ENCODE measurements around the gene FNDC5. TPM values are rescaled to one million over a fixed set of nuclear protein-coding genes. Genes with fewer than 3 reads are reported as not detected.

FNDC5 gene
- total and polyA plus RNA-seq, 2 experiments from 2014 or later = 1.0 to 1.7 TPM

DNA sequence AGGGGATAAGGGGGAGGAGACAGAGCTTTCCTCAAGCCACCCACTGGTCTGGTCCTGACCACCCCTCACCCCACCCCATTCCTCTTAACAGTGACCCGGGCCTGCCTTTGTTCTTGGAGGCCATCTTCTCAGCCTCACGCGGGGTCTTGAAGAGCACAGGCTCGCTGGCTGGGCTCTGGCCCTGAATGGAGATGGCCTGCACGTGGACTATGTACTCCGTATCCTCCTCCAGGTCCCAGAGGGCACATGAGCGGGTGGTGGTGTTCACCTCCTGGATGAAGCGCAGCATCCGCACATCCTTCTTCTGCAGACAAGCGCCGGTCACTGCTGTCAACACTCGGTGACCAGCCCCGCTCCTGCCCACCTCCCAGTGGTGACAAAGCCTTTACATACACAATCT, 2.6 kb downstream of the FNDC5 start:
- Histone ChIP-seq H3K4me3 (no peak overlapping the region), H3K36me3 (ENCODE audit: insufficient read depth) (no peaks in the 10 kb centered on the region), H4K20me1 (replicated peaks; ENCODE audit: insufficient read depth) (no peaks in the 10 kb centered on the region), H3K4me2 (no peak overlapping the region), H3K79me2 (replicated peaks; ENCODE audit: insufficient read depth) (no peaks in the 10 kb centered on the region), H3K27ac (ENCODE audit: low read depth) (no peak overlapping the region), H3K27me3 (ENCODE audit: insufficient read depth) (peaks cover 38% of the 10 kb centered on the region), H3K9me2 (ENCODE audit: insufficient read depth) (no peaks in the 10 kb centered on the region), H3F3A (replicated peaks; ENCODE audit: low read depth) (peaks cover 9% of the 10 kb centered on the region; the same call in 1 of the 2 replicates), H2AFZ (no peak overlapping the region), H3K4me1 (ENCODE audit: insufficient read depth) (peaks cover 19% of the 10 kb centered on the region; the same call in 1 of the 2 replicates)
- ATAC-seq = no peak
- no peak for DNase-seq (ENCODE audit: low spot score)
- H3K27me3 Mint-ChIP-seq (ENCODE audit: insufficient read depth, low read depth, poor library complexity) = peaks cover 28% of the 10 kb centered on the region
- peaks cover 21% of the 10 kb centered on the region for H3K4me1 Mint-ChIP-seq
- H3K4me3 Mint-ChIP-seq = no peak overlapping the region
- TF ChIP-seq CREB1 (CRISPR knock-in tag; IDR thresholded peaks at IDR 0.05; ENCODE audit: low read depth) (no peak), JUNB (IDR thresholded peaks at IDR 0.05; ENCODE audit: unreplicated experiment) (no peak), EZH2 (IDR thresholded peaks at IDR 0.05; ENCODE audit: low read depth, unreplicated experiment) (no peak), EZH2phosphoT487 (IDR thresholded peaks at IDR 0.05; ENCODE audit: unreplicated experiment) (no peak), POLR2AphosphoS5 (IDR thresholded peaks at IDR 0.05; ENCODE audit: low read depth) (no peak), ZNF331 (CRISPR knock-in tag; IDR thresholded peaks at IDR 0.05; ENCODE audit: low read depth) (no peak), NANOG (IDR thresholded peaks at IDR 0.05; ENCODE audit: borderline replicate concordance) (no peak), ZNF114 (CRISPR knock-in tag; IDR thresholded peaks at IDR 0.05) (no peak), STAT1 (IDR thresholded peaks at IDR 0.05; ENCODE audit: unreplicated experiment) (no peak)
- TF ChIP-seq, protein P1, sequence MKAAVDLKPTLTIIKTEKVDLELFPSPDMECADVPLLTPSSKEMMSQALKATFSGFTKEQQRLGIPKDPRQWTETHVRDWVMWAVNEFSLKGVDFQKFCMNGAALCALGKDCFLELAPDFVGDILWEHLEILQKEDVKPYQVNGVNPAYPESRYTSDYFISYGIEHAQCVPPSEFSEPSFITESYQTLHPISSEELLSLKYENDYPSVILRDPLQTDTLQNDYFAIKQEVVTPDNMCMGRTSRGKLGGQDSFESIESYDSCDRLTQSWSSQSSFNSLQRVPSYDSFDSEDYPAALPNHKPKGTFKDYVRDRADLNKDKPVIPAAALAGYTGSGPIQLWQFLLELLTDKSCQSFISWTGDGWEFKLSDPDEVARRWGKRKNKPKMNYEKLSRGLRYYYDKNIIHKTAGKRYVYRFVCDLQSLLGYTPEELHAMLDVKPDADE (IDR thresholded peaks at IDR 0.05) = no peak
- TF ChIP-seq, protein P2, sequence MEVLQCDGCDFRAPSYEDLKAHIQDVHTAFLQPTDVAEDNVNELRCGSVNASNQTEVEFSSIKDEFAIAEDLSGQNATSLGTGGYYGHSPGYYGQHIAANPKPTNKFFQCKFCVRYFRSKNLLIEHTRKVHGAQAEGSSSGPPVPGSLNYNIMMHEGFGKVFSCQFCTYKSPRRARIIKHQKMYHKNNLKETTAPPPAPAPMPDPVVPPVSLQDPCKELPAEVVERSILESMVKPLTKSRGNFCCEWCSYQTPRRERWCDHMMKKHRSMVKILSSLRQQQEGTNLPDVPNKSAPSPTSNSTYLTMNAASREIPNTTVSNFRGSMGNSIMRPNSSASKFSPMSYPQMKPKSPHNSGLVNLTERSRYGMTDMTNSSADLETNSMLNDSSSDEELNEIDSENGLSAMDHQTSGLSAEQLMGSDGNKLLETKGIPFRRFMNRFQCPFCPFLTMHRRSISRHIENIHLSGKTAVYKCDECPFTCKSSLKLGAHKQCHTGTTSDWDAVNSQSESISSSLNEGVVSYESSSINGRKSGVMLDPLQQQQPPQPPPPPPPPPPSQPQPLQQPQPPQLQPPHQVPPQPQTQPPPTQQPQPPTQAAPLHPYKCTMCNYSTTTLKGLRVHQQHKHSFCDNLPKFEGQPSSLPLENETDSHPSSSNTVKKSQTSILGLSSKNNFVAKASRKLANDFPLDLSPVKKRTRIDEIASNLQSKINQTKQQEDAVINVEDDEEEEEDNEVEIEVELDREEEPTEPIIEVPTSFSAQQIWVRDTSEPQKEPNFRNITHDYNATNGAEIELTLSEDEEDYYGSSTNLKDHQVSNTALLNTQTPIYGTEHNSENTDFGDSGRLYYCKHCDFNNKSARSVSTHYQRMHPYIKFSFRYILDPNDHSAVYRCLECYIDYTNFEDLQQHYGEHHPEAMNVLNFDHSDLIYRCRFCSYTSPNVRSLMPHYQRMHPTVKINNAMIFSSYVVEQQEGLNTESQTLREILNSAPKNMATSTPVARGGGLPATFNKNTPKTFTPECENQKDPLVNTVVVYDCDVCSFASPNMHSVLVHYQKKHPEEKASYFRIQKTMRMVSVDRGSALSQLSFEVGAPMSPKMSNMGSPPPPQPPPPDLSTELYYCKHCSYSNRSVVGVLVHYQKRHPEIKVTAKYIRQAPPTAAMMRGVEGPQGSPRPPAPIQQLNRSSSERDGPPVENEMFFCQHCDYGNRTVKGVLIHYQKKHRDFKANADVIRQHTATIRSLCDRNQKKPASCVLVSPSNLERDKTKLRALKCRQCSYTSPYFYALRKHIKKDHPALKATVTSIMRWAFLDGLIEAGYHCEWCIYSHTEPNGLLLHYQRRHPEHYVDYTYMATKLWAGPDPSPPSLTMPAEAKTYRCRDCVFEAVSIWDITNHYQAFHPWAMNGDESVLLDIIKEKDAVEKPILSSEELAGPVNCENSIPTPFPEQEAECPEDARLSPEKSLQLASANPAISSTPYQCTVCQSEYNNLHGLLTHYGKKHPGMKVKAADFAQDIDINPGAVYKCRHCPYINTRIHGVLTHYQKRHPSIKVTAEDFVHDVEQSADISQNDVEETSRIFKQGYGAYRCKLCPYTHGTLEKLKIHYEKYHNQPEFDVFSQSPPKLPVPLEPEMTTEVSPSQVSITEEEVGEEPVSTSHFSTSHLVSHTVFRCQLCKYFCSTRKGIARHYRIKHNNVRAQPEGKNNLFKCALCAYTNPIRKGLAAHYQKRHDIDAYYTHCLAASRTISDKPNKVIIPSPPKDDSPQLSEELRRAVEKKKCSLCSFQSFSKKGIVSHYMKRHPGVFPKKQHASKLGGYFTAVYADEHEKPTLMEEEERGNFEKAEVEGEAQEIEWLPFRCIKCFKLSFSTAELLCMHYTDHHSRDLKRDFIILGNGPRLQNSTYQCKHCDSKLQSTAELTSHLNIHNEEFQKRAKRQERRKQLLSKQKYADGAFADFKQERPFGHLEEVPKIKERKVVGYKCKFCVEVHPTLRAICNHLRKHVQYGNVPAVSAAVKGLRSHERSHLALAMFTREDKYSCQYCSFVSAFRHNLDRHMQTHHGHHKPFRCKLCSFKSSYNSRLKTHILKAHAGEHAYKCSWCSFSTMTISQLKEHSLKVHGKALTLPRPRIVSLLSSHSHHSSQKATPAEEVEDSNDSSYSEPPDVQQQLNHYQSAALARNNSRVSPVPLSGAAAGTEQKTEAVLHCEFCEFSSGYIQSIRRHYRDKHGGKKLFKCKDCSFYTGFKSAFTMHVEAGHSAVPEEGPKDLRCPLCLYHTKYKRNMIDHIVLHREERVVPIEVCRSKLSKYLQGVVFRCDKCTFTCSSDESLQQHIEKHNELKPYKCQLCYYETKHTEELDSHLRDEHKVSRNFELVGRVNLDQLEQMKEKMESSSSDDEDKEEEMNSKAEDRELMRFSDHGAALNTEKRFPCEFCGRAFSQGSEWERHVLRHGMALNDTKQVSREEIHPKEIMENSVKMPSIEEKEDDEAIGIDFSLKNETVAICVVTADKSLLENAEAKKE (CRISPR knock-in tag; IDR thresholded peaks at IDR 0.05) = no peak
- TF ChIP-seq, protein P3, sequence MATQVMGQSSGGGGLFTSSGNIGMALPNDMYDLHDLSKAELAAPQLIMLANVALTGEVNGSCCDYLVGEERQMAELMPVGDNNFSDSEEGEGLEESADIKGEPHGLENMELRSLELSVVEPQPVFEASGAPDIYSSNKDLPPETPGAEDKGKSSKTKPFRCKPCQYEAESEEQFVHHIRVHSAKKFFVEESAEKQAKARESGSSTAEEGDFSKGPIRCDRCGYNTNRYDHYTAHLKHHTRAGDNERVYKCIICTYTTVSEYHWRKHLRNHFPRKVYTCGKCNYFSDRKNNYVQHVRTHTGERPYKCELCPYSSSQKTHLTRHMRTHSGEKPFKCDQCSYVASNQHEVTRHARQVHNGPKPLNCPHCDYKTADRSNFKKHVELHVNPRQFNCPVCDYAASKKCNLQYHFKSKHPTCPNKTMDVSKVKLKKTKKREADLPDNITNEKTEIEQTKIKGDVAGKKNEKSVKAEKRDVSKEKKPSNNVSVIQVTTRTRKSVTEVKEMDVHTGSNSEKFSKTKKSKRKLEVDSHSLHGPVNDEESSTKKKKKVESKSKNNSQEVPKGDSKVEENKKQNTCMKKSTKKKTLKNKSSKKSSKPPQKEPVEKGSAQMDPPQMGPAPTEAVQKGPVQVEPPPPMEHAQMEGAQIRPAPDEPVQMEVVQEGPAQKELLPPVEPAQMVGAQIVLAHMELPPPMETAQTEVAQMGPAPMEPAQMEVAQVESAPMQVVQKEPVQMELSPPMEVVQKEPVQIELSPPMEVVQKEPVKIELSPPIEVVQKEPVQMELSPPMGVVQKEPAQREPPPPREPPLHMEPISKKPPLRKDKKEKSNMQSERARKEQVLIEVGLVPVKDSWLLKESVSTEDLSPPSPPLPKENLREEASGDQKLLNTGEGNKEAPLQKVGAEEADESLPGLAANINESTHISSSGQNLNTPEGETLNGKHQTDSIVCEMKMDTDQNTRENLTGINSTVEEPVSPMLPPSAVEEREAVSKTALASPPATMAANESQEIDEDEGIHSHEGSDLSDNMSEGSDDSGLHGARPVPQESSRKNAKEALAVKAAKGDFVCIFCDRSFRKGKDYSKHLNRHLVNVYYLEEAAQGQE (IDR thresholded peaks at IDR 0.05; ENCODE audit: unreplicated experiment) = no peak
- TF ChIP-seq, protein P4, sequence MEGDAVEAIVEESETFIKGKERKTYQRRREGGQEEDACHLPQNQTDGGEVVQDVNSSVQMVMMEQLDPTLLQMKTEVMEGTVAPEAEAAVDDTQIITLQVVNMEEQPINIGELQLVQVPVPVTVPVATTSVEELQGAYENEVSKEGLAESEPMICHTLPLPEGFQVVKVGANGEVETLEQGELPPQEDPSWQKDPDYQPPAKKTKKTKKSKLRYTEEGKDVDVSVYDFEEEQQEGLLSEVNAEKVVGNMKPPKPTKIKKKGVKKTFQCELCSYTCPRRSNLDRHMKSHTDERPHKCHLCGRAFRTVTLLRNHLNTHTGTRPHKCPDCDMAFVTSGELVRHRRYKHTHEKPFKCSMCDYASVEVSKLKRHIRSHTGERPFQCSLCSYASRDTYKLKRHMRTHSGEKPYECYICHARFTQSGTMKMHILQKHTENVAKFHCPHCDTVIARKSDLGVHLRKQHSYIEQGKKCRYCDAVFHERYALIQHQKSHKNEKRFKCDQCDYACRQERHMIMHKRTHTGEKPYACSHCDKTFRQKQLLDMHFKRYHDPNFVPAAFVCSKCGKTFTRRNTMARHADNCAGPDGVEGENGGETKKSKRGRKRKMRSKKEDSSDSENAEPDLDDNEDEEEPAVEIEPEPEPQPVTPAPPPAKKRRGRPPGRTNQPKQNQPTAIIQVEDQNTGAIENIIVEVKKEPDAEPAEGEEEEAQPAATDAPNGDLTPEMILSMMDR (conservative IDR thresholded peaks at IDR 0.05; ENCODE audit: low read depth in 2 of 2) = no peak
- H3K27ac Mint-ChIP-seq = no peak overlapping the region
- no peaks in the 10 kb centered on the region; the same call in 2 of the 3 replicates for H3K36me3 Mint-ChIP-seq (ENCODE audit: low read depth)
- H3K9me3 Mint-ChIP-seq = no peaks in the 10 kb centered on the region; the same call in 2 of the 3 replicates

Measured in GM23338 (cell line).